Measurements from ENCODE around the gene CTCF.

Gene CTCF

GRCh38 chr16:67571464-67571863, 9.1 kb downstream of the CTCF start:
- TF ChIP-seq TAF1 (IDR thresholded peaks at IDR 0.05; ENCODE audit: low read depth): no peak
- TF ChIP-seq YY1 (IDR thresholded peaks at IDR 0.05; ENCODE audit: low read depth): no peak
- TF ChIP-seq, protein P1, sequence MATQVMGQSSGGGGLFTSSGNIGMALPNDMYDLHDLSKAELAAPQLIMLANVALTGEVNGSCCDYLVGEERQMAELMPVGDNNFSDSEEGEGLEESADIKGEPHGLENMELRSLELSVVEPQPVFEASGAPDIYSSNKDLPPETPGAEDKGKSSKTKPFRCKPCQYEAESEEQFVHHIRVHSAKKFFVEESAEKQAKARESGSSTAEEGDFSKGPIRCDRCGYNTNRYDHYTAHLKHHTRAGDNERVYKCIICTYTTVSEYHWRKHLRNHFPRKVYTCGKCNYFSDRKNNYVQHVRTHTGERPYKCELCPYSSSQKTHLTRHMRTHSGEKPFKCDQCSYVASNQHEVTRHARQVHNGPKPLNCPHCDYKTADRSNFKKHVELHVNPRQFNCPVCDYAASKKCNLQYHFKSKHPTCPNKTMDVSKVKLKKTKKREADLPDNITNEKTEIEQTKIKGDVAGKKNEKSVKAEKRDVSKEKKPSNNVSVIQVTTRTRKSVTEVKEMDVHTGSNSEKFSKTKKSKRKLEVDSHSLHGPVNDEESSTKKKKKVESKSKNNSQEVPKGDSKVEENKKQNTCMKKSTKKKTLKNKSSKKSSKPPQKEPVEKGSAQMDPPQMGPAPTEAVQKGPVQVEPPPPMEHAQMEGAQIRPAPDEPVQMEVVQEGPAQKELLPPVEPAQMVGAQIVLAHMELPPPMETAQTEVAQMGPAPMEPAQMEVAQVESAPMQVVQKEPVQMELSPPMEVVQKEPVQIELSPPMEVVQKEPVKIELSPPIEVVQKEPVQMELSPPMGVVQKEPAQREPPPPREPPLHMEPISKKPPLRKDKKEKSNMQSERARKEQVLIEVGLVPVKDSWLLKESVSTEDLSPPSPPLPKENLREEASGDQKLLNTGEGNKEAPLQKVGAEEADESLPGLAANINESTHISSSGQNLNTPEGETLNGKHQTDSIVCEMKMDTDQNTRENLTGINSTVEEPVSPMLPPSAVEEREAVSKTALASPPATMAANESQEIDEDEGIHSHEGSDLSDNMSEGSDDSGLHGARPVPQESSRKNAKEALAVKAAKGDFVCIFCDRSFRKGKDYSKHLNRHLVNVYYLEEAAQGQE (IDR thresholded peaks at IDR 0.05; ENCODE audit: low read depth): no peak
- TF ChIP-seq, protein P2, sequence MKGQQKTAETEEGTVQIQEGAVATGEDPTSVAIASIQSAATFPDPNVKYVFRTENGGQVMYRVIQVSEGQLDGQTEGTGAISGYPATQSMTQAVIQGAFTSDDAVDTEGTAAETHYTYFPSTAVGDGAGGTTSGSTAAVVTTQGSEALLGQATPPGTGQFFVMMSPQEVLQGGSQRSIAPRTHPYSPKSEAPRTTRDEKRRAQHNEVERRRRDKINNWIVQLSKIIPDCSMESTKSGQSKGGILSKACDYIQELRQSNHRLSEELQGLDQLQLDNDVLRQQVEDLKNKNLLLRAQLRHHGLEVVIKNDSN (IDR thresholded peaks at IDR 0.05): no peak
- no peak for TF ChIP-seq EP300 (IDR thresholded peaks at IDR 0.05; ENCODE audit: borderline replicate concordance)
- no peak for TF ChIP-seq FOXM1 (IDR thresholded peaks at IDR 0.05; ENCODE audit: borderline replicate concordance, low read depth)
- TF ChIP-seq ZBTB7A (IDR thresholded peaks at IDR 0.05; ENCODE audit: low read depth): no peak
- no peak for TF ChIP-seq CEBPB (IDR thresholded peaks at IDR 0.05)
- TF ChIP-seq EGR1 (IDR thresholded peaks at IDR 0.05): no peak
- TF ChIP-seq TEAD4 (IDR thresholded peaks at IDR 0.05): no peak

DNA sequence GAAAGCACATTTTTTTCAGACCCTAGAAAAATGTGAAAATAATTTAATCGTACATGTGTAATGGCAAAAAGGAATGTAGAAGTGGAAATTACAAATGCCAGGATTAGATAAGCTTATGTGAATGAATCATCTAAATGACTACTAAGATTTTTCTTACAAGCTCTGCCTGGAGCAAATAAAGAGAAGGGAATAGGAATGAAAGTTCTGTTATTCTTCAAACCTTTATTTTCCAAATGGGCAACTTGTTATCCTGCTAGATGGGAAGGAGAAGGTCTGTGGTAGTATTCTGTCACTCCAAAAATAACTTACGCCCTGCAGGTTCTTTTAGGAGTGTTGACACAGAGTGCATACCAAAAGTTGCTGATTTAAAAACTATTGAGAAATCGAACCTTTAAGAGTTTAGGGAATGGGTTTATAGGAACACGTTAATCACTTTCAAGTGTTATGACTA, 9.7 kb downstream of the CTCF start:
- TF ChIP-seq ZBTB7A (IDR thresholded peaks at IDR 0.05; ENCODE audit: low read depth): no peak
- TF ChIP-seq, protein P1 (IDR thresholded peaks at IDR 0.05; ENCODE audit: low read depth): no peak

DNA sequence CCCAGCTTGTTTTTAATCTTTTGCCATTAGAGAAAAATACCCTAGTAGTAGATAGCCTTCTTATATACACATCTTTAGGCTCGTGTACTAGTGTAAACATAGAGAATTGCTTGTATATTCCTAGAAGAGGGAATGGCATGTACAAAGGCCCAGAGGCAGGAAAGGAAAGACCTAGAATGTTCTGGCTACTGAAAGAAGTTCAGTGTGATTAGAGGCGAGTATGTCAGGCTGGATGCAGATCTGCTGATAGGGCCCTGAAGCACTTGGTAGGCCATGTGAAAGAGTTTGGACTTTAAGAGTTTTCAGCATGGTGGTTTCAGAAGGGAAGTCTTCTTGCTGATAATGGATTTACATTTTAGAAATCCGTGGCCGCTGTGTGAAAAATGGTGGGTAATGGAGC, 17.4 kb downstream of the CTCF start:
- TF ChIP-seq FOXM1 (IDR thresholded peaks at IDR 0.05; ENCODE audit: borderline replicate concordance, low read depth): no peak
- TF ChIP-seq ZBTB7A (IDR thresholded peaks at IDR 0.05; ENCODE audit: low read depth): no peak
- no peak for TF ChIP-seq TEAD4 (IDR thresholded peaks at IDR 0.05)
- TF ChIP-seq CREB1 (IDR thresholded peaks at IDR 0.05; ENCODE audit: low read depth): no peak
- TF ChIP-seq NFIC (IDR thresholded peaks at IDR 0.05): no peak
- TF ChIP-seq CEBPB (IDR thresholded peaks at IDR 0.05): no peak
- TF ChIP-seq, protein P2 (IDR thresholded peaks at IDR 0.05): no peak
- TF ChIP-seq, protein P1 (IDR thresholded peaks at IDR 0.05; ENCODE audit: low read depth): no peak
- TF ChIP-seq, protein P3, sequence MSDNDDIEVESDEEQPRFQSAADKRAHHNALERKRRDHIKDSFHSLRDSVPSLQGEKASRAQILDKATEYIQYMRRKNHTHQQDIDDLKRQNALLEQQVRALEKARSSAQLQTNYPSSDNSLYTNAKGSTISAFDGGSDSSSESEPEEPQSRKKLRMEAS (IDR thresholded peaks at IDR 0.05): no peak
- no peak for TF ChIP-seq EP300 (IDR thresholded peaks at IDR 0.05; ENCODE audit: borderline replicate concordance)
- no peak for TF ChIP-seq YY1 (IDR thresholded peaks at IDR 0.05; ENCODE audit: low read depth)
- TF ChIP-seq EGR1 (IDR thresholded peaks at IDR 0.05): no peak
- TF ChIP-seq TAF1 (IDR thresholded peaks at IDR 0.05; ENCODE audit: low read depth): no peak
- TF ChIP-seq RAD21 (IDR thresholded peaks at IDR 0.05; ENCODE audit: low read depth): no peak
- TF ChIP-seq TCF12 (IDR thresholded peaks at IDR 0.05; ENCODE audit: low read depth): no peak

- TF ChIP-seq FOXM1 (IDR thresholded peaks at IDR 0.05; ENCODE audit: borderline replicate concordance, low read depth): no peak
- TF ChIP-seq EP300 (IDR thresholded peaks at IDR 0.05; ENCODE audit: borderline replicate concordance): no peak
- TF ChIP-seq, protein P3 (IDR thresholded peaks at IDR 0.05): no peak
- no peak for TF ChIP-seq ZBTB7A (IDR thresholded peaks at IDR 0.05; ENCODE audit: low read depth)
- no peak for TF ChIP-seq CREB1 (IDR thresholded peaks at IDR 0.05; ENCODE audit: low read depth)
- TF ChIP-seq, protein P2 (IDR thresholded peaks at IDR 0.05): no peak
- TF ChIP-seq NFIC (IDR thresholded peaks at IDR 0.05): no peak
- TF ChIP-seq CEBPB (IDR thresholded peaks at IDR 0.05): no peak
- no peak for TF ChIP-seq TAF1 (IDR thresholded peaks at IDR 0.05; ENCODE audit: low read depth)
- TF ChIP-seq, protein P1 (IDR thresholded peaks at IDR 0.05; ENCODE audit: low read depth): no peak
- TF ChIP-seq TCF12 (IDR thresholded peaks at IDR 0.05; ENCODE audit: low read depth): no peak
- TF ChIP-seq EGR1 (IDR thresholded peaks at IDR 0.05): no peak
- no peak for TF ChIP-seq YY1 (IDR thresholded peaks at IDR 0.05; ENCODE audit: low read depth)
- no peak for TF ChIP-seq TEAD4 (IDR thresholded peaks at IDR 0.05)
- TF ChIP-seq RAD21 (IDR thresholded peaks at IDR 0.05; ENCODE audit: low read depth): no peak
Measured at GRCh38 chr16:67580202-67580601, 17.9 kb downstream of the CTCF start.

Measured in Ishikawa (cell line).